A549 (cell line): ENCODE results near the gene BCL2. TPM values are rescaled to one million over a fixed set of nuclear protein-coding genes. Genes with fewer than 3 reads are reported as not detected.

ENCODE experiments used
- ATAC-seq, 2 experiments: fragments of 200-7000 bp in 1 of 2; fragments of >200 bp in 1 of 2; cut with Nextera tagmentation in 1 of 2; cut with Tn5 transposase in 1 of 2; 3 replicates each; pipeline versions ENCODE4 v1.8.0 to v1.9.1; 2018 to 2020; ENCODE audit warnings: mild to moderate bottlenecking in 1 of 2, moderate library complexity in 1 of 2
- CTCF ChIA-PET: fragments of 300-600 bp; sonication (Branson Sonifier 250); formaldehyde crosslinking; extraction: SDS; loops from one replicate; lab custom pipeline; 2021; ENCODE audit warnings: antibody characterized with exemption, inconsistent platforms; lab: Yijun Ruan, JAX
- POLR2A ChIA-PET: fragments of 350-600 bp; formaldehyde crosslinking; extraction: SDS; loops from one replicate; lab custom pipeline; 2021; ENCODE audit warnings: antibody characterized with exemption, inconsistent platforms; lab: Yijun Ruan, JAX
- DNase-seq, 2 experiments: peaks; one replicate each; pipeline versions ENCODE4 v3.0.0 to v3.0.0-alpha.2; 2011 to 2016; ENCODE audit warnings: low read depth in 1 of 2, low spot score in 1 of 2
- FAIRE-seq: peaks from 2 replicates; lab custom pipeline; 2011; peaks lifted over from hg19 to GRCh38; lab: Jason Lieb, UNC
- H3K27ac ChIP-seq, 2 experiments: fragments of >200 bp; sonication (Bioruptor Twin); formaldehyde crosslinking; 3 replicates each; pipeline ENCODE4 v1.5.1; 2016 to 2017
- H3K4me1 ChIP-seq: fragments of >200 bp; sonication (Bioruptor Twin); formaldehyde crosslinking; 3 replicates; pipeline ENCODE4 v1.6.1; 2016
- H3K4me2 ChIP-seq: fragments of >200 bp; sonication (Bioruptor Twin); formaldehyde crosslinking; 3 replicates; pipeline ENCODE4 v1.6.1; 2016
- H3K4me3 ChIP-seq: fragments of >200 bp; sonication (Bioruptor Twin); formaldehyde crosslinking; 3 replicates; pipeline ENCODE4 v1.5.1; 2016
- H3K9me3 ChIP-seq: fragments of >200 bp; sonication (Bioruptor Twin); formaldehyde crosslinking; 3 replicates; pipeline ENCODE4 v1.6.1; 2016
- ATOH8 ChIP-seq: fragments of 250-450 bp; sonication (Bioruptor Pico); IDR thresholded peaks from 2 replicates; pipeline ENCODE4 v1.5.0; 2020; ENCODE audit warnings: low read depth, mild to moderate bottlenecking, moderate library complexity
- CBX8 ChIP-seq: fragments of 200-600 bp; sonication (generic); IDR thresholded peaks from 2 replicates; pipeline ENCODE4 v1.6.1; 2016
- EHF ChIP-seq: fragments of 250-450 bp; sonication (Bioruptor Pico); IDR thresholded peaks from 2 replicates; pipeline ENCODE4 v1.5.0; 2020; ENCODE audit warnings: mild to moderate bottlenecking
- EHMT2 ChIP-seq: fragments of 200-600 bp; sonication (generic); IDR thresholded peaks from 2 replicates; pipeline ENCODE4 v1.6.1; 2016; ENCODE audit warnings: antibody characterized with exemption, low read depth, mild to moderate bottlenecking, moderate library complexity
- EP300 ChIP-seq, 2 experiments: fragments of >200 bp; sonication (Bioruptor Twin); formaldehyde crosslinking; IDR thresholded peaks; 2 replicates in 1 of 2; 3 replicates in 1 of 2; pipeline ENCODE4 v1.6.1; 2016 to 2017
- ESRRA ChIP-seq: fragments of 150-350 bp; IDR thresholded peaks from 2 replicates; pipeline ENCODE4 v1.6.1; 2014; ENCODE audit warnings: mild to moderate bottlenecking, low read length, borderline replicate concordance
- HOXB13 ChIP-seq: fragments of 250-450 bp; sonication (Bioruptor Pico); IDR thresholded peaks from 2 replicates; pipeline ENCODE4 v1.5.0; 2020; ENCODE audit warnings: low read depth, mild to moderate bottlenecking, moderate library complexity
- HOXB5 ChIP-seq: fragments of 250-450 bp; sonication (Bioruptor Pico); IDR thresholded peaks from 2 replicates; pipeline ENCODE4 v1.5.0; 2020; ENCODE audit warnings: mild to moderate bottlenecking, moderate library complexity
- MAFK ChIP-seq: fragments of 450-650 bp; IDR thresholded peaks from 2 replicates; pipeline ENCODE4 v1.6.1; 2014; ENCODE audit not compliant: partially characterized antibody
- MAX ChIP-seq: IDR thresholded peaks from 2 replicates; pipeline ENCODE4 v1.6.1; 2012
- NPAS2 ChIP-seq: fragments of 250-450 bp; sonication (Bioruptor Pico); IDR thresholded peaks from 2 replicates; pipeline ENCODE4 v1.8.0; 2022; ENCODE audit warnings: mild to moderate bottlenecking, moderate library complexity, borderline replicate concordance
- NR3C1 ChIP-seq: fragments of >200 bp; sonication (Bioruptor Twin); formaldehyde crosslinking; IDR thresholded peaks from 3 replicates; pipeline ENCODE4 v1.6.1; 2017
- PBX3 ChIP-seq: IDR thresholded peaks from 2 replicates; pipeline ENCODE4 v1.6.1; 2012
- PHF8 ChIP-seq: fragments of 200-600 bp; sonication (generic); IDR thresholded peaks from 2 replicates; pipeline ENCODE4 v1.6.1; 2016; ENCODE audit warnings: low read depth, mild to moderate bottlenecking, antibody characterized with exemption, moderate library complexity, borderline replicate concordance
- RARB ChIP-seq: fragments of 250-450 bp; sonication (Bioruptor Pico); IDR thresholded peaks from 2 replicates; pipeline ENCODE4 v1.8.0; 2021; ENCODE audit warnings: mild to moderate bottlenecking, moderate library complexity
- RCOR1 ChIP-seq: fragments of 150-350 bp; IDR thresholded peaks from 2 replicates; pipeline ENCODE4 v1.6.1; 2014; ENCODE audit warnings: antibody characterized with exemption, low read length, low read depth
- REST ChIP-seq: fragments of 200-600 bp; sonication (generic); IDR thresholded peaks from 2 replicates; pipeline ENCODE4 v1.6.1; 2016; ENCODE audit warnings: antibody characterized with exemption, mild to moderate bottlenecking, moderate library complexity
- USF2 ChIP-seq: fragments of 450-650 bp; IDR thresholded peaks from 2 replicates; pipeline ENCODE4 v1.6.1; 2014; ENCODE audit warnings: antibody characterized with exemption
- ZFP36 ChIP-seq: fragments of 450-650 bp; IDR thresholded peaks from 2 replicates; pipeline ENCODE4 v1.6.1; 2014; ENCODE audit warnings: borderline replicate concordance; ENCODE audit not compliant: partially characterized antibody
- WGBS: methylation state at CpG from one replicate; pipeline ENCODE4 v1.1.6; 2017; ENCODE audit errors: missing lambda C conversion rate; 5-methylcytosine and 5-hydroxymethylcytosine counted together
- polyA plus RNA-seq, 4 experiments: library from polyadenylated mRNA; depleted of rRNA in 3 of 4; stranded (reverse); fragments of >200 nt; fragmentation: RNase III in 1 of 4; extraction: RNeasy Plus Mini Kit Qiagen cat#74134 plus additional on column Dnase treatment in 1 of 4; gene quantifications; 2 replicates in 3 of 4; 3 replicates in 1 of 4; pipeline ENCODE4 v1.2.3, GENCODE V29; 2011 to 2017
- TF ChIP-seq, protein P1 (sequence below): fragments of 250-450 bp; sonication (Bioruptor Pico); IDR thresholded peaks from 2 replicates; pipeline ENCODE4 v1.5.0; 2021; ENCODE audit warnings: mild to moderate bottlenecking, moderate library complexity, borderline replicate concordance

Gene BCL2
- polyA plus RNA-seq, 2 of the 4 experiments (the other 2 are of a cell fraction), result 0.50 to 0.61 TPM

- no peak overlapping the region for H3K4me2 ChIP-seq
- H3K27ac ChIP-seq, result no peak overlapping the region
- TF ChIP-seq MAX (no peak), MAFK (no peak), NPAS2 (no peak), ZFP36 (no peak)
- TF ChIP-seq, all 56 proteins: peak for 0
- no peak for DNase-seq
- POLR2A ChIA-PET, result no interaction called here
- Histone ChIP-seq H3K4me1 (no peaks in the 10 kb centered on the region), H3K9me3 (no peaks in the 10 kb centered on the region), H3K4me3 (no peak overlapping the region)
- CTCF ChIA-PET, result no interaction called here
- WGBS, result 67% methylated on average over 3 of the region's 3 CpGs
- no peak for FAIRE-seq
- no peak for ATAC-seq
These were observed 212.8 kb downstream of the BCL2 start for GRCh38 chr18:63106727-63107126.

DNA sequence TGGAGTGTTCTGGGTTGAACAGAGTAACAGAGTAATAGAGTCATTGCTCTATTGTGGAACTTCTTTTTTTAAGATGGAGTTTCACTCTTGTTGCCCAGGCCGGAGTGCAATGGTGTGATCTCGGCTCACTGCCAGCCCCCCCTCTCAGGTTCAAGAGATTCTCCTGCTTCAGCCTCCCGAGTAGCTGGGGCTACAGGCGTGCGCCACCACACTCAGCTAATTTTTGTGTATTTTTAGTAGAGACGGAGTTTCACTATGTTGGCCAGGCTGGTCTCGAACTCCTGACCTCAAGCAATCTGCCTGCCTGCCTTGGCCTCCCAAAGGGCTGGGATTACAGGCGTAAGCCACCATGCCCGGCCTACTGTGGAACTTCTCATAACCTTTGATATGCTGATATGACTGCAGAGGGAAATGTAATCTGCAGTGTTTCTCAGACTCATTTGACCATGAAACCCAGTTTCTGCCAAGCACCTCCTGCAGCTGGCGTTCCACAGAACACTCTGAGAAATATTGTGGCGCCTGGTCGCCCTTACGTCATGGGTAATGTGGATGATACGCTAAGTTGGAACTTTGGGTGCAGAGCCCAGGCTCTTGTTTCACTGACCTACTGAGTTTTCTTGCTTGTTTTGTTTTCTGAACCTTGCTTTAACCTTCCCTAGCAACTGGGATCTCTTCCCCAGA lies 213.8 kb downstream of the BCL2 start:
- H3K9me3 ChIP-seq, result no peaks in the 10 kb centered on the region
- H3K4me3 ChIP-seq, result no peak overlapping the region
- H3K4me1 ChIP-seq, result no peaks in the 10 kb centered on the region
- ATAC-seq, result no peak
- FAIRE-seq, result no peak
- WGBS, result 74% methylated on average over 14 of the region's 14 CpGs
- no peak overlapping the region for H3K4me2 ChIP-seq
- no peak for DNase-seq
- ChIA-PET POLR2A (no interaction called here), CTCF (no interaction called here)
- no peak for TF ChIP-seq ESRRA
- TF ChIP-seq ATOH8 (CRISPR knock-in tag), result no peak
- no peak for TF ChIP-seq NPAS2
- no peak for TF ChIP-seq EHF (CRISPR knock-in tag)
- no peak for TF ChIP-seq PHF8
- no peak for TF ChIP-seq HOXB5 (CRISPR knock-in tag)
- no peak for TF ChIP-seq PBX3
- TF ChIP-seq, protein P1, sequence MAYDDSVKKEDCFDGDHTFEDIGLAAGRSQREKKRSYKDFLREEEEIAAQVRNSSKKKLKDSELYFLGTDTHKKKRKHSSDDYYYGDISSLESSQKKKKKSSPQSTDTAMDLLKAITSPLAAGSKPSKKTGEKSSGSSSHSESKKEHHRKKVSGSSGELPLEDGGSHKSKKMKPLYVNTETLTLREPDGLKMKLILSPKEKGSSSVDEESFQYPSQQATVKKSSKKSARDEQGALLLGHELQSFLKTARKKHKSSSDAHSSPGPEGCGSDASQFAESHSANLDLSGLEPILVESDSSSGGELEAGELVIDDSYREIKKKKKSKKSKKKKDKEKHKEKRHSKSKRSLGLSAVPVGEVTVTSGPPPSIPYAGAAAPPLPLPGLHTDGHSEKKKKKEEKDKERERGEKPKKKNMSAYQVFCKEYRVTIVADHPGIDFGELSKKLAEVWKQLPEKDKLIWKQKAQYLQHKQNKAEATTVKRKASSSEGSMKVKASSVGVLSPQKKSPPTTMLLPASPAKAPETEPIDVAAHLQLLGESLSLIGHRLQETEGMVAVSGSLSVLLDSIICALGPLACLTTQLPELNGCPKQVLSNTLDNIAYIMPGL (CRISPR knock-in tag), result no peak
- TF ChIP-seq RARB (CRISPR knock-in tag), result no peak
- TF ChIP-seq USF2, result no peak
- TF ChIP-seq REST, result no peak
- no peak for TF ChIP-seq EP300 (IDR thresholded peaks at IDR 0.05)
- no peak for TF ChIP-seq RCOR1
- no peak for TF ChIP-seq HOXB13
- TF ChIP-seq EHMT2, result no peak
- TF ChIP-seq CBX8, result no peak
- no peak for TF ChIP-seq NR3C1
- no peak overlapping the region for H3K27ac ChIP-seq
